HG02973 (cell line): ENCODE results near the gene ARHGAP26.
"Not testable (repeated sequence)": the region's sequence is repeated elsewhere in the genome, so short reads cannot be mapped to it uniquely, and the experiment has no call there.

ENCODE experiments used
- ATAC-seq: cut with Tn5 transposase; IDR thresholded peaks from one replicate; pipeline ENCODE4 v1.9.1; 2021; ENCODE audit warnings: moderate library complexity; ENCODE audit not compliant: unreplicated experiment

The ARHGAP26 gene

GRCh38 chr5:143074414-143074996, 304.3 kb downstream of the ARHGAP26 start:
- ATAC-seq: no peak

DNA sequence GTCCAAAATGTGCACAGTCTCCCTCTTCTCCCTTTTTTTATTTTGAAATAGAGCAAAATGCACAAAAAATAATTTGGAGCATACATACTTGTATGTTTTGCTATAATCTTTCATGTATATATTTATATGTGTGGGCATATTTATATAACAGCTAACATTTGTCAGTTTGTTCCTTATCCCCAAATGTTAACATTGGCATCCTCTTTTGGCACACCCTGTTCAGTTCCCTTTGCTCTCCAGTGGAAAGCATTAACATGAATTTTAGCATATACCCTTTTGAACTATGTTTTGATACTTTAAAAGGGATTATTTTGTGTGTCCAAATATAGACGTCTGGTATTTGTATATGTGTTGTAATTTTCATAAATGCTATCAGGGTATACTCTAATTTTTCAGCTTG, 306.2 kb downstream of the ARHGAP26 start:
- ATAC-seq: no peak

GRCh38 chr5:143077453-143078103, 307.4 kb downstream of the ARHGAP26 start:
- no peak for ATAC-seq

DNA sequence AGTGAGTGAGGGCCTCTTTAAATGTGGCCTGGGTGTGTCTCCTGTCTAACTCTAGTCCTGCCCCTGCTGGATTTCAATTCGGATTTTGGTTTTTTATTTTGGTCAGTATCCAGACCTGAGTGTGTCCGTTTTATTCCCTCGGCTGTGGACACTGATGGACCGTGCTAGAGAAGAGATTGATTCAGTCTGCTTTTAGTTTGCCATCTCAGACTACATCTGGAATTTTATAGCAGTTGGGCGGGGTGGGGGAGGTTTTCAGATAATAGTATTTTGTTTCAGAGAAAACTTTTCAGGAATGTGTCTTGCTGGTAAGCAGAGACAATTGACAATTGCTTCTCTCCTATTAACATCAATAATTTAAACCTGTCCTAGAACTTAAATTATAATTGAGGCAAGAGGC, 308.1 kb downstream of the ARHGAP26 start:
- ATAC-seq: no peak

DNA sequence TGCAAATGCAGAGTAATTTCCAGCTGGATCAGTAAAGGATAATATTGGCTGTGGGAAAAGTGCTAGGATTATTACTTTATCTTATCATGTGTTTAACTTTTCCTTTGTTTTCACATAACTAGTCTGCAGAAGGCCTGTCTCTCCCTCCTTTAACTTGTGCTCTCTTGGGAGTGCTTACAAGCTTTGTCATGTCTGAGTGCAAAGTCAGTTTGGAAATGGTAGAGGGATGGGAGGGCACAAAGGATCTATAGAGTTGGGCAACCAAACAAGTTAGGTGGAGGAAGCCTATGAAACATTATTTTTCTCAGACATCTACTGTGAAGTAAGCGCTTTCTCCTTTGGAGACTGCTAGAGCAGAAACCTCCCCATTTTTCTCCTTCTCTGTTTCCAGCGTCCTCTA, 308.8 kb downstream of the ARHGAP26 start:
- no peak for ATAC-seq

GRCh38 chr5:143080407-143080806, 310.2 kb downstream of the ARHGAP26 start:
- no peak for ATAC-seq

DNA sequence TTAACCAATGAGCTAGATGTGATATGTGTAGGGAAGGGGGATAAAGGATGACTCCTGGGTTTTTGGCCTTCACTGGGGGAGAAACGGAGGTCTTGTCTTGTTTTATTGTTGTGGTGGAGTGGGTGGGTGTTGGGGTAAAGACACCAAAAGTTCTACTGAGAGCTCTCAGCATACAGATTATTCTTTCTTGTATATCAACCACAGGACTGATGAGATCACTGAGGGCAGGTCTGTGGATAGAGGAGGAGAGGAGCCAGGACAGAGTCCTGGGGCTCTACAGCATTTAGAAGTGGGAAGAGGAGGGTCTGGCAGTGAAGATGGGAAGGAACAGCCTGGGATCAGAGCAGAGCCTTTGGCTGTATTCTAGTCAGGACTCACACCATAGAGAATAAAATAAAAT, 310.8 kb downstream of the ARHGAP26 start:
- no peak for ATAC-seq

DNA sequence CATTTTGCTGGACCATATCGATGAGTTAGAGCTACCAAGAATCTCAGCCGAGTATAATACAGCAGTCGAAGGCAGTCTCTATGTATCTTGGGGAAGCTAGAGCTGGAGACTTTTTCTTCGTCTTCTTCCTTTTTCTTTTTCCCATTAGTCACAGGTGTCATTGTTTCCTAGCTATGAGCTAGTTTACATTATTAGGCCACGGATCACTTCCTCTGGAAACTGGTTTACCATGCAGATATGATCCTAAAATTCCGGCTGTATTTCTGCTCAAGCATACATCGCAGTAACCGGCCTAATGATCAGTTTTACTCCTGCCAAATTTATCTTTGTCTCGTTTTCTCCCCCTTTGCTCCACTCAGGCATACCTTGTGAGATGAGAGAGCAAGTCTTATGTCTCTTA, 312.8 kb downstream of the ARHGAP26 start:
- no peak for ATAC-seq

DNA sequence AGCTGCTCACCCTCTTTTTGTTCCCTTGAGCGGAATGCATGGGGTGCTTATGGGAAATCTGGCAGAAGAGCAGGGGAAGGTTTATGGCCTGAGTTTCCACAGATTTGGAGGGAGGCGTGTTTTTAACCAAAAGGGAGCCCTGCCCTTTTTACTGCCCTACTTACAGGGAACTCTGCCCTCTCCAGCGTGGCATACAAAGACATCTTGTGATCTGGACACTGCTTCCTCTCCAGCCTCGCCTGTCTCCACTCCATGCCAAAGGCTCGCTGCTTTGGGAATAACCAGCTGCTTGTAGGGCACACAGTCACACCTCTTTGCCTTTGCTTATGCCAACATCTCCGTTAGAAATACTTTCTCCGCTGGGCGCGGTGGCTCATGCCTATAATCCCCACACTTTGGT, 314.2 kb downstream of the ARHGAP26 start:
- ATAC-seq: no peak

DNA sequence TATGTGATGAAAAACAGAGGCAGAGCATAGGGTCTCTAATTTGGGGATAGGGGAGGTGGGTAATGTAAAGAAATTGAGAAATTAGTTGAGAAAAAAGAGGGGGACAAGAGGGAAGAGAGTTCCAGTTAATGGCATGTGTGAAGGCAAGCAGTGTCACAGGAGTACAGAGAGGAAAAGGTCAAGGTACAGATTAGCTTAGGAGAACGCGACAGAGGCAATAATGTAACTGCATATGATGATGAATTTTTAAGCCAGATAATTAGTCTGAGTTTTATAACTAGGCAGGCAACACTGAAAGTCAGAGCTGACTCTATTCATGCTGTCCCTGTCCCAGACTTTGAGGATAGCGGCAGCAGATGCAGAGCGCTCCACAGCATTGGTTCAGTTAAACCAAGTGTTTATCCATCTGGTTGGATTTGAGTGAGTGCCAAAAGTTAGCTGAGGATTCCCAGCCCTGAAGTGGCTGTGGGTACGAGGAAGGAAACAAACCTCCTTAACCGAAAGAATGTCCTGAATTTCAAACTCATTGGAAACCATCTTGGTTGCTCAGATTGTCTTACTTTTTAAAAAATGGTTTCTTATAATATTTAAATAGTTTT, 315.2 kb downstream of the ARHGAP26 start:
- no peak for ATAC-seq

- no peak for ATAC-seq
These were observed 316.4 kb downstream of the ARHGAP26 start for GRCh38 chr5:143086546-143086907.

DNA sequence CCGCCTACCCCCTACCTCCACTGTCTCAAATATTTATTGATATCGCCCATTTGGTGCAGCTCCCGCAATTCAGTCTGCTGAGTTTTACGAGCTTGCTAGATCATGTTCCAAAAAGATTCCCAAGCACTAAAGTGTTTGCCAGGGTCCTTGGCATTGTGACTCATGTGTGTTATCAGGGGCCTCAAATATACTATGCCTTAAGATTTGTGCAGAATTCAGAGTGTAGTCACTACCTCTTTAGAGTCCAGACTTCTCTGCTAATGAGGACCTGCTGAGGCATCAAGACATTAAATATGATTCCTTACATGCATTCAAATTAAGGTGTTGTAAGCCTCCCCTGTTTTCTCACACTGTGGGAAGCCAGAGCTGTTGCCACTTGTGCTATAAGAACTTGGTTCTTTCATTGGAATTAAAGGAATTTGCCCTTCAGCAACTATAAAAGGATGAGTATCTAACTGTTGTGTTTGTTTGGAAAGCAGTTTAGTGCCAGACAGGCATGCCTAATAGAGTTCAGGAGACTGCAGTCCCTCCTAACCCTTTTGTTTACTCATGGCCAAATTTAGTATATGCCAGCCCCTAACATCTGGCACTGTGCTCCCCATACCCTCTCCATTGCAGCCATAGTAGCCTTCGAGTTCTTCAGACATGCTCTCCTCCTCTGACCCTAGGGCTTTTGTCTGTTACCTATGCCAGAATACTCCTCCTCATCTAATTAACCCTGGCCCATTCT, 316.9 kb downstream of the ARHGAP26 start:
- no peak for ATAC-seq

DNA sequence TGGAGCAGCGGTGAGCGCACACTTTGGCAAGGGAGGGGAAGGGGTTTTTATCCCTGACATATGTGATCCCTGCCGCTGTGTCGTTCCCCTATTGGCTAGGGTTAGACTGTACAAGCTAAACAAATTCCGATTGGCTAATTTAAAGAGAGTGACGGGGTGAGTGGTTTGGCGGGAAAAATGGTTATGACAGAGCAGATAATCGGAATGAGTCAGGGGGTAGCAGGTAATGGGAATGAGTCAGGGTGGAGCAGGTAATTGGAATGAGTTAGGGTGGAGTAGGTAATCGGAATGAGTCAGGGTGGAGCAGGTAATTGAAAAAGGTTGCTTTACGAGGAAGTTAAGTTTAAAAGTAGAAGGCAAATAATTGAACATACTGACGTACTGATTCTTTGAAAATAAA, 318.5 kb downstream of the ARHGAP26 start:
- ATAC-seq: not testable (repeated sequence)

- ATAC-seq: not testable (repeated sequence)
These were observed 319.9 kb downstream of the ARHGAP26 start for GRCh38 chr5:143090044-143090443.

- not testable (repeated sequence) for ATAC-seq
These were observed 322.7 kb downstream of the ARHGAP26 start for GRCh38 chr5:143092711-143093451.

DNA sequence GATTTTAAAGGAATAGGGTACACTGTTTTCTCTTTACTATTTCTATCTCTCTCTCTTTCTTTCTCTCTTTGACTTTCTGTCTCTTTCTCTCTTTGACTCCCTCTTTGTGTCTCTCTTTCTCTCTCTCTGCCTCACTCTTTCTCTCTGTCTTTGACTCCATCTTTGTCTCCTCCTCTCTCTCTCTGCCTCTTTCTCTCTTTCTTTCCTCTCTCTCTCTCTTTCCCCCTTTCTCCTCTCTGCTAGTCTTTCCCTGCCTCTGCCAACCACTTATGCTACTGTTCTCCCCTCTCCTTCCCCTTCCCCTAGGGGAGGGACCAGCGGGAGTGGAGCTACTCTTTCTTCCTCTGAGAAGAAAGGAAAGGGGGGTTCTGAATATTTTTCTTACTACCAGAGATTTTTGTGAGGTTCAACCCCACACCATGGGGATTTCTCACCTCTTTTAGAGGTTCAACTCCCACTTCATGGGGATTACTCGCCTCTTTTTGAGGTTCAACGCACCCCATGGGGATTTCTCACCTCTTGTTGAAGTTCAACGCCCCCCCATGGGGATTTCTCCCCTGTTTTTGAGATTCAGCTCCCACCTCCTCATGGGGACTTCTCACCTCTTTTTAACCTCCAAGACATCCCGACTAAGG, 323.4 kb downstream of the ARHGAP26 start:
- no peak for ATAC-seq

DNA sequence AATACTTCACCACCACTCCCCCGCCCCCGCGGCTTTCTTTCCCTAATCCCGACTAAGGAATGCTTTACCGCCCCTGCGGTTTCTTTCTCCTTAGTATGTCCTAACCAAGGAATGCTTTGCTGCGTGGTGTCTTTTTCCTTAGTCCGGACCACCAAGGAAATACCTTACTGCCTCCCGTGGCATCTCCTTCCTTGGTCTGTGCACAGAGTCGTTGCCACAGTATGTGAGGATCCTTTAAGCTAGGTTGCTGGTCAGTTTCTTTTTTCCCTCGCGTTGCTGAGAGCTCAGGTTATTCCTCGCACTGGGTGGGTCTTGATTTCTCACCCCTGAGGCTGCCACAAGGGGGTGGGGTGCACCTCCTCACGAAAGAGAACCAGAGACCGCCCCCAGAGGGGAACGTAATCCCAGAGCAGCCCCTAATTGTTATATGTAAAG, 323.9 kb downstream of the ARHGAP26 start:
- ATAC-seq: no peak

GRCh38 chr5:143094608-143095007, 324.4 kb downstream of the ARHGAP26 start:
- ATAC-seq: not testable (repeated sequence)

DNA sequence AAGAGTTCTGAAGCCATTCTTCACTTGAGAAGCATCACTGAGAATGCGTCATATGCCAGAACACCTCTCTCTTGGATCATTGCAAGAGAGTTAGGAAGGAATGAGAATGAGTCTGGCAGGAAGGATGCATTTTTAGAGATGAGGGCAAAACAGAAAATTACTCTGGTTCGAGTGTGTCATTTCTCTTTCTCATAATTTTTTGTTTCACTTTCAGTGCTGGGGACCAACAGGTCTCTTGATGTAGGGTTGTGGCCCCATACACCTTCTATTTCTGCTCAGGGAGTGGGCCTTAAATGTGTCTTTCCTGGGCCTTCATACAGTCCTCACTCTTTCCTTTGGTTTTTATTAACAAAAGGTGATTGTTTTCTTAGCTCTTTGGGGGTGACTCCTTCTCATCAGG, 330.9 kb downstream of the ARHGAP26 start:
- ATAC-seq: peak; percentile 89

GRCh38 chr5:143101725-143102386, 331.7 kb downstream of the ARHGAP26 start:
- ATAC-seq: no peak
